GM20000 (cell line): ENCODE data around the gene TMPRSS4.
A peak's percentile ranks its signal among the peaks of the same experiment; 100 is the strongest.

ENCODE experiments used
- DNase-seq: peaks from one replicate; pipeline ENCODE4 v3.0.0; 2012; ENCODE audit warnings: low spot score
- CTCF ChIP-seq: IDR thresholded peaks from 2 replicates; pipeline ENCODE4 v1.5.1; 2012; ENCODE audit warnings: mild to moderate bottlenecking, control low read depth; ENCODE audit errors: extremely low read depth, missing control alignments

The TMPRSS4 gene

GRCh38 chr11:118046051-118046963 is 30.6 kb upstream of the TMPRSS4 start:
- no peak for TF ChIP-seq CTCF
- DNase-seq = peak; percentile 40

GRCh38 chr11:118046964-118047700 is 29.7 kb upstream of the TMPRSS4 start:
- no peak for TF ChIP-seq CTCF
- no peak for DNase-seq

DNA sequence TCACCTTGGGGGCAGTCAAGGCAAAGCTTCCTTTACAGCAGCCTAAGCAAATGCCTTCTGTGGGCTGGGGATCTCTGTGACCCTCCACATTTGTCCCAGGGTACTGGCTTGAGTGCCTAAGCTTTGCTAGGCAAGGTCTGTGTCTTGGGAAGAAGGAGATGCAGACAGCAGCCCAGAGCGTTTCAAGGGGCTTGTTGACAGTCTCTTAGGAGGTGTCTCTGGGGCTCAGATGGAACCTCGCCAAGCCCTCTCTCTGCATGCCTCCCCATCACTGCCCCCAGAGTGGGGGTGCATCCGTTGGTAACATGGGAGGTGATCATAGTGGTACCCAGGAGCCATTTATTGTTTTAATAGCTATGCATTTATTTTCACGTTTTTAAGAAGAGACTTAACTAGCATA is 29.1 kb upstream of the TMPRSS4 start:
- TF ChIP-seq CTCF = no peak
- DNase-seq = no peak

DNA sequence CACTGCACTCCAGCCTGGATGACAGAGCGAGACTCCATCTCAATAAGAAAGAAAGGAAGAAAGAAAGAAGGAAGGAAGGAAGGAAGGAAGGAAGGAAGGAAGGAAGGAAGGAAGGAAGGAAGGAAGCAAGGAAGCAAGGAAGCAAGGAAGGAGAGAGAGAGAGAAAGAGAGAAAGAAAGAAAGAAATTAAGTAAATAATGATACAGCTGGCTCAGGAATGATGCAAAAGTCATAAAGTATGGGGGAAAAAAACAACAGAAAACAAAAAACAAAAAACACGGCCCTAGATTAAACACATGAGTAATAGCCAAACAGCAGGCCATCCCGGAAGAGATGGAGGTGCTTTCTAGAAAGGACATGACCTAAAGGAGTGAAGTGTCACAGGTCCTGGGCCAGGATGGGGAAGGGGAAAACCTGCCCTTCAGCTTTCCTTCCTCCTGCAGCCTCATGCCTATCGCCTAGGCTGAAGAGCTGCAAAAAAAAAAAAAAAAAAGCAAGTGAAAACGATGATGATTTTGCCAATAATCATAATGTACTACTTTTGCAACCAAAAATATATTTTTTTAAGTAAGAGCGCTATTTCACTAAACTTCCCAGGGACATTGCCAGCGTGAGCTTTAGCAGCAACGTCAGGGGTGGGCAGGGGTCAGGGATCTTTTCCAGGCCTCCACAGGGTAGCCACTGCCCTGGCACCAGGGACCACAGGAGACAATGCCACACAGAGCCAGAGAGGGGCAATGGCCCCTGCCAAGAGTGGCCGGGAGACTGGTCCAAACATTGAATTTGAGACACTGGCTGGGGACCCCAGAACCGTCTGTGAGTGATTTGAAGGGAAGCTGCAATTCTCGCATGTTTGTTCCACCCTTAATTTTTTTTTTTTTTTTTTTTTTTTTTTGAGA is 28.2 kb upstream of the TMPRSS4 start:
- DNase-seq = no peak
- TF ChIP-seq CTCF = no peak

- no peak for DNase-seq
Measured at GRCh38 chr11:118049771-118050170, 27.1 kb upstream of the TMPRSS4 start.

More at GRCh38 chr11:118049771-118050170, 27.1 kb upstream of the TMPRSS4 start:
- TF ChIP-seq CTCF = no peak
